Mucosa of descending colon (tissue), 3 donors: ENCODE data around the gene COX6B1. TPM values are rescaled to one million over a fixed set of nuclear protein-coding genes. Genes with fewer than 3 reads are reported as not detected.
"Not testable (repeated sequence)": the region's sequence is repeated elsewhere in the genome, so short reads cannot be mapped to it uniquely, and the experiment has no call there.

Experiments used
- ATAC-seq: fragments of 200-7000 bp; cut with Tn5 transposase; one replicate; pipeline ENCODE4 v1.9.1; 2020; ENCODE audit warnings: mild to moderate bottlenecking, moderate library complexity
- DNase-seq, 3 donors: peaks; one replicate each; pipeline ENCODE4 v3.0.0-alpha.2; 2020
- H3K36me3 ChIP-seq: fragments of 200-600 bp; one replicate; pipeline ENCODE4 v1.8.0; 2021; ENCODE audit warnings: low read depth, mild to moderate bottlenecking
- H3K4me1 ChIP-seq: fragments of 200-600 bp; one replicate; pipeline ENCODE4 v1.8.0; 2021; ENCODE audit warnings: low read depth, mild to moderate bottlenecking
- H3K4me3 ChIP-seq: fragments of 200-600 bp; one replicate; pipeline ENCODE4 v1.8.0; 2021; ENCODE audit warnings: mild to moderate bottlenecking
- H3K9me3 ChIP-seq: fragments of 200-600 bp; one replicate; pipeline ENCODE4 v1.8.0; 2021; ENCODE audit warnings: mild to moderate bottlenecking
- CTCF ChIP-seq: fragments of 200-600 bp; IDR thresholded peaks from one replicate; pipeline ENCODE4 v1.8.0; 2022; ENCODE audit warnings: antibody characterized with exemption, mild to moderate bottlenecking
- intact Hi-C, 2 donors: fragments of 100-400 bp; cut with DNase I in 1 of 2; cut with micrococcal nuclease in 1 of 2; formaldehyde crosslinking; loops; one replicate each; pipeline versions ENCODE4 v1.11.0 to v1.11.1; 2022; cut with DNase I, micrococcal nuclease
- total RNA-seq, 3 donors: library from RNA; stranded (reverse); fragmentation: NEBNext Ultra II Directional in 2 of 3; extraction: Animal tissue kit (Norgen Biotek cat#: 25700) in 2 of 3; gene quantifications; one replicate each; pipeline versions ENCODE4 v1.2.1 to v1.2.4, GENCODE V29; 2021 to 2023
- donor health status: DM: no; HTN: no; CAD: no; lungs with moderate emphysema.
- donor health status: DM: no; HTN: no; CAD: no.
- donor health status: DM: no; HTN: yes; CAD: no.

COX6B1 gene
- total RNA-seq, 3 donors from 2014 or later = 460 to 939 (median 669) TPM

- H3K36me3 ChIP-seq = no peaks in the 10 kb centered on the region
- H3K9me3 ChIP-seq = no peaks in the 10 kb centered on the region
- no peak for DNase-seq
- H3K4me1 ChIP-seq = peaks cover 31% of the 10 kb centered on the region
- intact Hi-C loops = loop anchor here in 1 of 2 donors (5.0 kb wide), 1 partner anchor 399 kb away; the partner anchor contains the start of gene LSR
- no peak overlapping the region for H3K4me3 ChIP-seq
- ATAC-seq = no peak
- no peak for TF ChIP-seq CTCF
Observed at GRCh38 chr19:35645680-35646511, 2.2 kb upstream of the COX6B1 start.

- intact Hi-C loops = no loop called here
- ATAC-seq (no peak), DNase-seq (no peak)
- Histone ChIP-seq H3K4me3 (no peak overlapping the region), H3K4me1 (peaks cover 17% of the 10 kb centered on the region), H3K9me3 (no peaks in the 10 kb centered on the region), H3K36me3 (peaks cover 12% of the 10 kb centered on the region)
- TF ChIP-seq CTCF = no peak
Observed at GRCh38 chr19:35650581-35650980, 2.5 kb downstream of the COX6B1 start.

- H3K4me1 ChIP-seq, intact Hi-C loops, ATAC-seq, H3K4me3 ChIP-seq, H3K9me3 ChIP-seq, DNase-seq: not testable (repeated sequence)
- H3K36me3 ChIP-seq = peaks cover 21% of the 10 kb centered on the region
Observed at GRCh38 chr19:35654828-35655227, 6.7 kb downstream of the COX6B1 start.

GRCh38 chr19:35655600-35655999, 7.5 kb downstream of the COX6B1 start:
- H3K36me3 ChIP-seq = peaks cover 21% of the 10 kb centered on the region
- no peaks in the 10 kb centered on the region for H3K9me3 ChIP-seq
- no peak for ATAC-seq
- no peak for TF ChIP-seq CTCF
- DNase-seq = no peak
- intact Hi-C loops = no loop called here
- H3K4me3 ChIP-seq = no peak overlapping the region
- H3K4me1 ChIP-seq = no peaks in the 10 kb centered on the region

GRCh38 chr19:35656700-35657099, 8.6 kb downstream of the COX6B1 start:
- Histone ChIP-seq H3K4me1 (no peaks in the 10 kb centered on the region), H3K4me3 (no peak overlapping the region), H3K36me3 (peaks cover 21% of the 10 kb centered on the region), H3K9me3 (no peaks in the 10 kb centered on the region)
- DNase-seq = no peak
- TF ChIP-seq CTCF = no peak
- ATAC-seq = no peak
- intact Hi-C loops = no loop called here

- no peak for TF ChIP-seq CTCF
- ATAC-seq = peak; percentile 40
- Histone ChIP-seq H3K9me3 (no peaks in the 10 kb centered on the region), H3K4me1 (no peaks in the 10 kb centered on the region), H3K36me3 (peaks cover 21% of the 10 kb centered on the region), H3K4me3 (no peak overlapping the region)
- intact Hi-C loops = no loop called here
- DNase-seq = no peak
Observed at GRCh38 chr19:35657904-35658700, 10.0 kb downstream of the COX6B1 start.
